IMR-90 (cell line): ENCODE results near the gene ABCB4. TPM values are rescaled to one million over a fixed set of nuclear protein-coding genes. Genes with fewer than 3 reads are reported as not detected.
A peak's percentile ranks its signal among the peaks of the same experiment; 100 is the strongest.

Source experiments
- ATAC-seq: fragments of 200-7000 bp; cut with Tn5 transposase; 2 replicates; pipeline ENCODE4 v1.9.1; 2020; ENCODE audit warnings: low read depth, mild to moderate bottlenecking, moderate library complexity
- BruUV-seq: library from RNA; stranded (reverse); fragments of 400-500 nt; replicated peaks from 2 replicates; lab custom pipeline; 2021; lab: Mats Ljungman, UMichigan
- CTCF ChIA-PET: fragments of 300-600 bp; formaldehyde crosslinking; extraction: SDS; loops from one replicate; lab custom pipeline; 2021; ENCODE audit warnings: antibody characterized with exemption; lab: Yijun Ruan, JAX
- POLR2A ChIA-PET: fragments of 300-600 bp; sonication (Branson Sonifier 250); formaldehyde crosslinking; loops from one replicate; lab custom pipeline; 2022; ENCODE audit warnings: antibody characterized with exemption; ENCODE audit not compliant: unreplicated experiment; lab: Charles Lee
- DNase-seq: peaks from one replicate; pipeline ENCODE4 v3.0.0; 2013
- H2AFZ ChIP-seq: replicated peaks from 2 replicates; pipeline ENCODE3; 2013; ENCODE audit warnings: low read length, mild to moderate bottlenecking; ENCODE audit not compliant: poor library complexity
- H2AK5ac ChIP-seq: 2 replicates; pipeline ENCODE4 v1.6.1; 2013; ENCODE audit warnings: low read depth, low read length, inconsistent platforms
- H2AK9ac ChIP-seq: replicated peaks from 2 replicates; pipeline ENCODE3; 2013; ENCODE audit warnings: mild to moderate bottlenecking, low read depth, low read length, moderate library complexity; ENCODE audit not compliant: poor library complexity
- H2BK120ac ChIP-seq: 2 replicates; pipeline ENCODE4 v1.6.1; 2013; ENCODE audit warnings: low read depth, low read length, inconsistent platforms
- H2BK15ac ChIP-seq: 3 replicates; pipeline ENCODE4 v1.6.1; 2013; ENCODE audit warnings: low read depth, low read length, inconsistent platforms
- H2BK20ac ChIP-seq: 2 replicates; pipeline ENCODE4 v1.6.1; 2013; ENCODE audit warnings: low read depth, mild to moderate bottlenecking, inconsistent platforms, low read length, moderate library complexity
- H2BK5ac ChIP-seq: 2 replicates; pipeline ENCODE4 v1.6.1; 2013; ENCODE audit warnings: mild to moderate bottlenecking, low read depth, low read length, inconsistent platforms; ENCODE audit not compliant: poor library complexity, severe bottlenecking
- H3K14ac ChIP-seq: replicated peaks from 2 replicates; pipeline ENCODE4 v1.6.1; 2013; ENCODE audit warnings: low read depth, low read length, inconsistent platforms
- H3K18ac ChIP-seq: 2 replicates; pipeline ENCODE4 v1.6.1; 2013; ENCODE audit warnings: low read depth, low read length, control low read depth
- H3K23ac ChIP-seq: 2 replicates; pipeline ENCODE4 v1.6.1; 2013; ENCODE audit warnings: low read depth, low read length, inconsistent platforms
- H3K27ac ChIP-seq: 2 replicates; pipeline ENCODE4 v1.5.1; 2013; ENCODE audit warnings: mild to moderate bottlenecking, control low read depth, low read length; ENCODE audit not compliant: insufficient read depth
- H3K27me3 ChIP-seq: 2 replicates; pipeline ENCODE4 v1.6.1; 2013; ENCODE audit warnings: low read length; ENCODE audit not compliant: control insufficient read depth, insufficient read depth
- H3K36me3 ChIP-seq: 2 replicates; pipeline ENCODE4 v1.6.1; 2013; ENCODE audit warnings: low read length, mixed read lengths; ENCODE audit not compliant: control insufficient read depth, insufficient read depth
- H3K4ac ChIP-seq: 2 replicates; pipeline ENCODE4 v1.6.1; 2013; ENCODE audit warnings: low read depth, low read length, inconsistent platforms
- H3K4me1 ChIP-seq: 2 replicates; pipeline ENCODE4 v1.6.1; 2013; ENCODE audit warnings: low read length, mixed read lengths; ENCODE audit not compliant: control insufficient read depth, insufficient read depth
- H3K4me2 ChIP-seq: 2 replicates; pipeline ENCODE4 v1.6.1; 2013; ENCODE audit warnings: low read depth, mild to moderate bottlenecking, control low read depth, low read length, moderate library complexity
- H3K4me3 ChIP-seq: 2 replicates; pipeline ENCODE4 v1.5.1; 2013; ENCODE audit warnings: low read depth, mild to moderate bottlenecking, control low read depth, low read length, moderate library complexity; ENCODE audit not compliant: insufficient read depth
- H3K56ac ChIP-seq: 2 replicates; pipeline ENCODE4 v1.6.1; 2013; ENCODE audit warnings: low read length, inconsistent platforms; ENCODE audit not compliant: insufficient read depth; ENCODE audit errors: extremely low read depth
- H3K79me1 ChIP-seq, 2 experiments: 2 replicates each; pipeline ENCODE4 v1.6.1; 2013; ENCODE audit warnings: low read length in 2 of 2, inconsistent platforms in 1 of 2, low read depth in 1 of 2
- H3K9ac ChIP-seq: 2 replicates; pipeline ENCODE4 v1.6.1; 2013; ENCODE audit warnings: low read depth, low read length, control low read depth
- H3K9me1 ChIP-seq: 2 replicates; pipeline ENCODE4 v1.6.1; 2013; ENCODE audit warnings: low read length, inconsistent platforms; ENCODE audit not compliant: insufficient read depth
- H3K9me3 ChIP-seq: 2 replicates; pipeline ENCODE4 v1.6.1; 2013; ENCODE audit warnings: low read length; ENCODE audit not compliant: control insufficient read depth, insufficient read depth
- H4K20me1 ChIP-seq: 2 replicates; pipeline ENCODE4 v1.6.1; 2013; ENCODE audit warnings: low read length, inconsistent platforms; ENCODE audit not compliant: insufficient read depth
- H4K5ac ChIP-seq: 2 replicates; pipeline ENCODE4 v1.6.1; 2013; ENCODE audit warnings: mild to moderate bottlenecking, low read depth, low read length, control low read depth
- H4K8ac ChIP-seq, 2 experiments: 2 replicates each; pipeline ENCODE4 v1.6.1; 2013; ENCODE audit warnings: low read depth in 2 of 2, low read length in 2 of 2, control low read depth in 1 of 2, inconsistent platforms in 1 of 2
- H4K91ac ChIP-seq: 2 replicates; pipeline ENCODE4 v1.6.1; 2013; ENCODE audit warnings: low read depth, low read length, inconsistent platforms; ENCODE audit not compliant: insufficient read depth
- CEBPB ChIP-seq: IDR thresholded peaks from 2 replicates; pipeline ENCODE4 v1.6.1; 2012; ENCODE audit warnings: low read depth, low read length, improper control_type of control experiment
- RAD21 ChIP-seq: IDR thresholded peaks from 2 replicates; pipeline ENCODE4 v1.6.1; 2012; ENCODE audit warnings: low read length, improper control_type of control experiment
- WGBS, 2 experiments: methylation state at CpG; one replicate each; pipeline versions ENCODE4 v1.1.5 to v1.1.7; 2013; ENCODE audit warnings: missing lambda C conversion rate in 2 of 2; ENCODE audit not compliant: insufficient read length in 1 of 2; ENCODE audit errors: extremely low coverage in 2 of 2; 5-methylcytosine and 5-hydroxymethylcytosine counted together
- dilution Hi-C: fragments of 300-500 bp; cut with HindIII; formaldehyde crosslinking; loops from one replicate; pipeline ENCODE4 v1.14.3; 2018; ENCODE audit warnings: low sequenced_read_pairs; ENCODE audit not compliant: unreplicated experiment
- in situ Hi-C: fragments of 300-500 bp; cut with MboI; formaldehyde crosslinking; loops from 3 replicates; pipeline ENCODE4 v1.14.3; 2019; ENCODE audit warnings: low sequenced_read_pairs, inconsistent platforms, mixed read lengths
- intact Hi-C: fragments of 100-400 bp; cut with micrococcal nuclease; formaldehyde crosslinking; loops from 2 replicates; pipeline ENCODE4 v1.10.0; 2022
- polyA plus RNA-seq, 3 experiments: library from polyadenylated mRNA; depleted of rRNA; stranded (reverse); fragments of >200 nt; gene quantifications; 2 replicates each; pipeline ENCODE4 v1.2.3, GENCODE V29; 2012; ENCODE audit warnings: low replicate concordance in 1 of 3
- total RNA-seq: library from RNA; depleted of rRNA; stranded (reverse); fragments of >200 nt; gene quantifications from 2 replicates; pipeline ENCODE4 v1.2.3, GENCODE V29; 2012

Gene ABCB4
- total and polyA plus RNA-seq, 2 of the 4 experiments (the other 2 are of a cell fraction), result not detected

DNA sequence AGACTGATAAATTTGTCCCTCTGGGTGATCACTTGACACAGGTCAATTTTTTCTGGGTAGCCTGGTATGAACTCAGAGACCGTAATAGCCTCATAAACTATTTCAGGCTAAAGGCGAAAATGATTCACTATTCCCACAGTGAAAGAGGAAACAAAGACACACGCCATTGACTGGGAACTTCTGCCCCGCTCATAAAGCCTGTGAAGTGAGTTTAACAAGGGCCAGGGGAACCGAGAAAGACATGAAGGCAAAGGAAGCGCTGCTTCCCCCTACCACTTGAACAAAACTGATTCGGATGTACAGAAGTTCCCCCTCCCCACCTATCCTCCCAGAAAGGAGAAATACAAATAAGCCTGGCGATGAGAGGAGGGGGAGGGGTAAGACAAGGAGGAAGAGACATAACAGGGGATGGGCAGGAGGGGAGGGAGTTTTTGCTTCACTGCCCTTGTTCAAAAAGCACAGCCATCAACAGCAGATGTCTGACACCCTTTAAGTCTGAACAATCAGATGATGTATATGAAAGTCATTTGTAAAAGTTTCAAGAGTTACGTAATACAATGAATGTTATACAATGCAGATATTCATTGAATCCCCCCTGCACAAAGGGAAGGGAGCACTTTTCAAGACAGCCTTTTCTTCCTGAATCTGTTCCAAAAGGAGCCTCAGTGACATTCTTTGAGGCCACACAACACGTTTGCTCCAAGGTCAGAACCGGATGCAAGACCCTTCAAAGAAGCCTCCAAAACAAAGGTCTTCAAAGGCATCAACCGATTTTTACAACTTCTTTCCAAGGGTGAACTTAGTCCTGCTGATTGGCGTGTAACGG lies 734 bp downstream of the ABCB4 start:
- Histone ChIP-seq H3K36me3 (no peaks in the 10 kb centered on the region), H2BK20ac (no peak overlapping the region), H3K9me3 (no peaks in the 10 kb centered on the region), H3K4me3 (peak overlapping the region; percentile 15; the same call in 1 of the 2 replicates), H3K9me1 (no peaks in the 10 kb centered on the region), H2AFZ (peak overlapping the region; percentile 67), H3K4me2 (peak overlapping the region; percentile 52; the same call in 1 of the 2 replicates), H2BK15ac (no peak overlapping the region), H3K4me1 (no peaks in the 10 kb centered on the region), H3K56ac (no peak overlapping the region), H4K91ac (no peak overlapping the region), H3K23ac (no peak overlapping the region), H3K27me3 (peaks cover 28% of the 10 kb centered on the region), H4K5ac (no peak overlapping the region), H2BK5ac (no peak overlapping the region), H2AK9ac (no peak overlapping the region), H3K9ac (no peak overlapping the region), H3K14ac (no peak overlapping the region), H3K27ac (no peak overlapping the region), H2BK120ac (no peak overlapping the region), H4K20me1 (no peaks in the 10 kb centered on the region), H3K79me1 (no peaks in the 10 kb centered on the region), H3K4ac (no peak overlapping the region), H2AK5ac (no peak overlapping the region), H3K18ac (no peak overlapping the region), H4K8ac (no peak overlapping the region)
- ATAC-seq (no peak), DNase-seq (no peak)
- TF ChIP-seq CEBPB, result peak; percentile 60
- TF ChIP-seq RAD21, result no peak
- no TSS peak for BruUV-seq
- POLR2A ChIA-PET, result no interaction called here
- in situ Hi-C loops, result no loop called here
- dilution Hi-C loops, result no loop called here
- WGBS, 2 experiments, result no CpG with 5 or more reads among the region's 14 CpGs
- intact Hi-C loops, result no loop called here
- CTCF ChIA-PET, result no interaction called here
